ENCODE results near the gene PRR5. TPM values are rescaled to one million over a fixed set of nuclear protein-coding genes. Genes with fewer than 3 reads are reported as not detected.

PRR5 gene
- total RNA-seq, 1 donor from 2014 or later: 17.5 TPM

DNA sequence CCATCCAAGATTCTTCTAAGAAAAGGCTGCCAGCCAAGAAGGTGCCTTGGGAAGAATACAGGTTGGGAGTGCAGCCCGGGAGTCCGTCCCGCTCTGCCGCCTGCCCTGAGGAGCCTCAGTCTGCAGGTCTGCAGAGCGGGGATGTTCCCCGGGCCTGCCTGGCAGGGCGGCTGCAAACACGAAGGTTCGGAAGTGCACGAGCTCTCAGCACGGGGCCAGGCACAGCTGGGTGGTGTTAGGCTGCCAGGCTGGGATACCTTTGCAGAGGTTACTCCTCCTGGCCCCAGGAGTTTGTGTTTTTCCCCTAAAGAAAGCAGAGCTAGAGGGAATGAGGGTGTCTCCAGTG is 9.4 kb upstream of the PRR5 start:
- H3K36me3 Mint-ChIP-seq (ENCODE audit: unreplicated experiment): no peaks in the 10 kb centered on the region
- peaks cover 5% of the 10 kb centered on the region for H3K27me3 Mint-ChIP-seq (ENCODE audit: unreplicated experiment)
- H3K27ac Mint-ChIP-seq (ENCODE audit: unreplicated experiment): no peak overlapping the region
- DNase-seq: no peak
- H3K9me3 Mint-ChIP-seq (ENCODE audit: unreplicated experiment): no peaks in the 10 kb centered on the region
- TF ChIP-seq, protein P1, sequence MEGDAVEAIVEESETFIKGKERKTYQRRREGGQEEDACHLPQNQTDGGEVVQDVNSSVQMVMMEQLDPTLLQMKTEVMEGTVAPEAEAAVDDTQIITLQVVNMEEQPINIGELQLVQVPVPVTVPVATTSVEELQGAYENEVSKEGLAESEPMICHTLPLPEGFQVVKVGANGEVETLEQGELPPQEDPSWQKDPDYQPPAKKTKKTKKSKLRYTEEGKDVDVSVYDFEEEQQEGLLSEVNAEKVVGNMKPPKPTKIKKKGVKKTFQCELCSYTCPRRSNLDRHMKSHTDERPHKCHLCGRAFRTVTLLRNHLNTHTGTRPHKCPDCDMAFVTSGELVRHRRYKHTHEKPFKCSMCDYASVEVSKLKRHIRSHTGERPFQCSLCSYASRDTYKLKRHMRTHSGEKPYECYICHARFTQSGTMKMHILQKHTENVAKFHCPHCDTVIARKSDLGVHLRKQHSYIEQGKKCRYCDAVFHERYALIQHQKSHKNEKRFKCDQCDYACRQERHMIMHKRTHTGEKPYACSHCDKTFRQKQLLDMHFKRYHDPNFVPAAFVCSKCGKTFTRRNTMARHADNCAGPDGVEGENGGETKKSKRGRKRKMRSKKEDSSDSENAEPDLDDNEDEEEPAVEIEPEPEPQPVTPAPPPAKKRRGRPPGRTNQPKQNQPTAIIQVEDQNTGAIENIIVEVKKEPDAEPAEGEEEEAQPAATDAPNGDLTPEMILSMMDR (IDR thresholded peaks at IDR 0.05; ENCODE audit: partially characterized antibody, unreplicated experiment): no peak
- peaks cover 2% of the 10 kb centered on the region for H3K4me1 Mint-ChIP-seq (ENCODE audit: low read depth, unreplicated experiment)
- no peak overlapping the region for H3K4me3 Mint-ChIP-seq (ENCODE audit: unreplicated experiment)

DNA sequence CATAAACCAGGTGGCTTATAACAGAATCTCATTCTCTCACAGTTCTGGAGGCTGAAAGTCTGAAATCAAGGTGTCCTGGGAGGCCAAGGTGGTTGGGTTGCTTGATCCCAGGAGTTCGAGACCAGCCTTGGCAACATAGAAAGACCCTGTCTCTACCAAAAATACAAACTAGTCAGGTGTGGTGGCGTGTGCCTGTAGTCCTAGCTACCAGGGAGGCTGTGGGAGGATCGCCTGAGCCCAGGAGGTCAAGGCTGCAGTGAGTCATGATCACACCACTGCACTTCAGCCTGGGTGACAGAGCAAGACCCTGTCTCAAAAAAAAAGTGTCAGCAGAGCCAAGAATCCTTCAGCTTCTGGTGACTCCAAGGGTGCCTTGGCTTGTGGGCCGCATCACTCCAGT is 8.9 kb upstream of the PRR5 start:
- Mint-ChIP-seq H3K4me3 (ENCODE audit: unreplicated experiment) (no peak overlapping the region), H3K36me3 (ENCODE audit: unreplicated experiment) (no peaks in the 10 kb centered on the region), H3K27ac (ENCODE audit: unreplicated experiment) (no peak overlapping the region), H3K4me1 (ENCODE audit: low read depth, unreplicated experiment) (peaks cover 2% of the 10 kb centered on the region), H3K27me3 (ENCODE audit: unreplicated experiment) (peaks cover 5% of the 10 kb centered on the region), H3K9me3 (ENCODE audit: unreplicated experiment) (no peaks in the 10 kb centered on the region)
- TF ChIP-seq, protein P1 (IDR thresholded peaks at IDR 0.05; ENCODE audit: partially characterized antibody, unreplicated experiment): no peak
- DNase-seq: no peak

DNA sequence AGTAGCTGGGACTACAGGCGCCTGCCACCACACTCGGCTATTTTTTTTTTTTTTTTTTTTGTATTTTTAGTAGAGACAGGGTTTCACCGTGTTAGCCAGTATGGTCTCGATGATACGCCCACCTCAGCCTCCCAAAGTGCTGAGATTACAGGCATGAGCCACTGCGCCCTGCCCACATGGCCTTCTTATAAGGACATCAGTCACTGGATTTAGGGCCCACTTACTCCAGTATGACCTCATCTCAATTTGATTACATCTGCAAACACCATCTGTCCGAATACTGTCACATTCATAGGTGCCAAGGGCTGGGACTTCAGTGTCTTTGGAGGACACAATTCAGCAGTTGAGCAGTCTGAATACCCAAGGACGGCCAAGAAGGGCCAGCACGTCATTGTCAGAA is 8.2 kb upstream of the PRR5 start:
- Mint-ChIP-seq H3K4me1 (ENCODE audit: low read depth, unreplicated experiment) (peaks cover 2% of the 10 kb centered on the region), H3K27me3 (ENCODE audit: unreplicated experiment) (peaks cover 5% of the 10 kb centered on the region)

GRCh38 chr22:44697423-44698141 is 4.4 kb upstream of the PRR5 start:
- Mint-ChIP-seq H3K27ac (ENCODE audit: unreplicated experiment) (no peak overlapping the region), H3K36me3 (ENCODE audit: unreplicated experiment) (no peaks in the 10 kb centered on the region)
- peak; percentile 90 for DNase-seq

More for the DNA sequence above, 8.2 kb upstream of the PRR5 start:
- H3K27ac Mint-ChIP-seq (ENCODE audit: unreplicated experiment): peak overlapping the region; percentile 28
- H3K9me3 Mint-ChIP-seq (ENCODE audit: unreplicated experiment): no peaks in the 10 kb centered on the region
- H3K4me3 Mint-ChIP-seq (ENCODE audit: unreplicated experiment): no peak overlapping the region
- H3K36me3 Mint-ChIP-seq (ENCODE audit: unreplicated experiment): no peaks in the 10 kb centered on the region
- no peak for DNase-seq
- TF ChIP-seq, protein P1 (IDR thresholded peaks at IDR 0.05; ENCODE audit: partially characterized antibody, unreplicated experiment): no peak

More at GRCh38 chr22:44697423-44698141, 4.4 kb upstream of the PRR5 start:
- peaks cover 2% of the 10 kb centered on the region for H3K4me1 Mint-ChIP-seq (ENCODE audit: low read depth, unreplicated experiment)
- peaks cover 2% of the 10 kb centered on the region for H3K27me3 Mint-ChIP-seq (ENCODE audit: unreplicated experiment)
- TF ChIP-seq, protein P1 (IDR thresholded peaks at IDR 0.05; ENCODE audit: partially characterized antibody, unreplicated experiment): peak; percentile 98
- H3K4me3 Mint-ChIP-seq (ENCODE audit: unreplicated experiment): no peak overlapping the region
- no peaks in the 10 kb centered on the region for H3K9me3 Mint-ChIP-seq (ENCODE audit: unreplicated experiment)

All from glutamatergic neuron (in vitro differentiated cells).